Progenitor cell of endocrine pancreas (in vitro differentiated cells): ENCODE measurements around the gene BRD3OS. TPM values are rescaled to one million over a fixed set of nuclear protein-coding genes. Genes with fewer than 3 reads are reported as not detected.

Experiments used
- DNase-seq: peaks from one replicate; pipeline ENCODE4 v3.0.0; 2021; ENCODE audit warnings: low spot score; ENCODE audit not compliant: unreplicated experiment
- H3K27ac Mint-ChIP-seq: 2 replicates; pipeline ENCODE4 v1.8.0; 2021; ENCODE audit warnings: mild to moderate bottlenecking, moderate library complexity, mixed read lengths
- H3K27me3 Mint-ChIP-seq: 2 replicates; pipeline ENCODE4 v1.8.0; 2021; ENCODE audit warnings: mixed read lengths
- H3K36me3 Mint-ChIP-seq: 2 replicates; pipeline ENCODE4 v1.8.0; 2022; ENCODE audit warnings: mixed read lengths; ENCODE audit not compliant: insufficient read depth
- H3K4me1 Mint-ChIP-seq: 2 replicates; pipeline ENCODE4 v1.8.0; 2021; ENCODE audit warnings: low read depth, mixed read lengths
- H3K4me3 Mint-ChIP-seq: 2 replicates; pipeline ENCODE4 v1.8.0; 2021; ENCODE audit warnings: low read depth, mild to moderate bottlenecking, moderate library complexity, mixed read lengths
- H3K9me3 Mint-ChIP-seq: 2 replicates; pipeline ENCODE4 v1.8.0; 2021; ENCODE audit warnings: low read depth, mixed read lengths
- CTCF ChIP-seq: fragments of 200-600 bp; sonication (generic); IDR thresholded peaks from one replicate; pipeline ENCODE4 v1.5.0; 2021; ENCODE audit warnings: antibody characterized with exemption, mild to moderate bottlenecking; ENCODE audit not compliant: unreplicated experiment
- total RNA-seq: library from RNA; stranded (reverse); gene quantifications from 2 replicates; pipeline ENCODE4 v1.2.1, GENCODE V29; 2021

BRD3OS gene
- total RNA-seq, 1 donor from 2014 or later: 28.0 TPM

DNA sequence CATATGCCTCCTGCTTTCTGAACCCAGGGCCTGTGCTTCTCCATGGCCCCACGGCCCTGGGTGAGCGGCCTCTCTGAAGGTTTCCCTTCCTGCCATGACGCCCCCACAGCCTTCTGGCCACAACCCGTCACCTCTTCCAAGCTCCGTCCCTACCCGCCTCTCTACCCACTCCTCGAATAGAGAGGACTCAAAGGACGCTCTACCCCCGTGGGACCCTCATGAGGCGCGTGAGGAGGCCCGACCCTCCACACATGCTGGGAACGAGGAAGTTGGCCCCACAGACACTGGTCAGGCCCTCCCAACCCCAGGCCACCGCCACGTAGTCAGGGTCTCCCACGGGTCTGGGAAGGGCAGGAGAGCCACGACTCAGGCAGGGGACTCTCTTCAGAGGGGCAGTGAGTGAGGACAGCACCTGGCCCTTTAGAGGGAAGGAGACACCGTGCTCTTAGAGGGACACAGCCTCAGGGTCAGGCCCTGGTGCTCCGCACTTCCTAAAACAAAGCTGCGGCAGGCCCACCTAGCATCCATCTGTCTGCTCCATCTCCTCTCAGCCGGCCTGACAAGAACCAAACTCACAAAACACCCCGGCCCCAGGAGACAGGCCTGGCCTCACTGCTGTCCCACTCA lies 37.3 kb downstream of the BRD3OS start:
- DNase-seq: no peak
- Mint-ChIP-seq H3K4me3 (no peak overlapping the region), H3K9me3 (no peaks in the 10 kb centered on the region), H3K4me1 (peaks cover 29% of the 10 kb centered on the region), H3K36me3 (no peaks in the 10 kb centered on the region), H3K27me3 (no peaks in the 10 kb centered on the region), H3K27ac (peak overlapping the region; percentile 92)
- no peak for TF ChIP-seq CTCF

DNA sequence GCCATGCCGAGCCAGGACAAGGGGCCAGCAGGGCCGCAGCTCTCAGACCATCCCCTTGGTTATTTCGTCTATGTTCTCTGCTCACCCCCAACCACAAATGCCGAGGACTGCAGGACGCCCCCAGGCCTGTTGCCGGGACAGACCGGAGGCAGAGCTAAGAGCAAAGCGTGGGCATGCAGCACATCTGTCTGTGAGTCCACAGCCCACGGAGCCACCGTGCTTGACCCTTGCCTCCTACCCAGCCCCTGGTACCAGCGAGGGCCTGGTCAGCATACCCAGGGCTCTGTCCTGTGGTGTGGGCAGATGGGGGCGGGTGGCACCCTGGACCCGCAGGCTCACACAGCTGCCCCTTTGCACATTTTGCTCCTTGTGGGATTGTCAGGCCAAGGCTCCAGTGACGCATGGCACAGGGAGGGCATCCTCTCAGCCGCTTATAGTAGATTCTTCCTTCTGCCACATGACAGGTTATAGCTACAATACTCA lies 37.8 kb downstream of the BRD3OS start:
- Mint-ChIP-seq H3K36me3 (no peaks in the 10 kb centered on the region), H3K4me3 (no peak overlapping the region), H3K9me3 (no peaks in the 10 kb centered on the region), H3K27ac (peak overlapping the region; percentile 92), H3K4me1 (peaks cover 28% of the 10 kb centered on the region), H3K27me3 (no peaks in the 10 kb centered on the region)
- no peak for TF ChIP-seq CTCF
- no peak for DNase-seq

GRCh38 chr9:134063571-134064450 lies 38.5 kb downstream of the BRD3OS start:
- Mint-ChIP-seq H3K27me3 (no peaks in the 10 kb centered on the region), H3K9me3 (no peaks in the 10 kb centered on the region), H3K27ac (no peak overlapping the region), H3K4me3 (no peak overlapping the region), H3K36me3 (no peaks in the 10 kb centered on the region), H3K4me1 (peaks cover 21% of the 10 kb centered on the region)
- no peak for TF ChIP-seq CTCF
- DNase-seq: no peak

GRCh38 chr9:134064711-134065110 lies 39.4 kb downstream of the BRD3OS start:
- no peaks in the 10 kb centered on the region for H3K36me3 Mint-ChIP-seq
- no peaks in the 10 kb centered on the region for H3K9me3 Mint-ChIP-seq
- no peak for DNase-seq
- H3K4me3 Mint-ChIP-seq: peak overlapping the region; percentile 88
- peaks cover 7% of the 10 kb centered on the region for H3K27me3 Mint-ChIP-seq
- peaks cover 19% of the 10 kb centered on the region for H3K4me1 Mint-ChIP-seq
- no peak for TF ChIP-seq CTCF
- no peak overlapping the region for H3K27ac Mint-ChIP-seq

- Mint-ChIP-seq H3K36me3 (no peaks in the 10 kb centered on the region), H3K27me3 (peaks cover 16% of the 10 kb centered on the region), H3K27ac (peak overlapping the region; percentile 96), H3K4me3 (peak overlapping the region; percentile 88), H3K9me3 (no peaks in the 10 kb centered on the region), H3K4me1 (peaks cover 19% of the 10 kb centered on the region)
- no peak for TF ChIP-seq CTCF
- no peak for DNase-seq
Observed at GRCh38 chr9:134065612-134066419, 40.5 kb downstream of the BRD3OS start.
